K562 (cell line): Measurements from ENCODE around the gene CEMIP. TPM values are rescaled to one million over a fixed set of nuclear protein-coding genes. Genes with fewer than 3 reads are reported as not detected.

Source experiments
- ATAC-seq: fragments of 200-7000 bp; cut with Tn5 transposase; 3 replicates; pipeline ENCODE4 v1.9.1; 2020; ENCODE audit warnings: moderate library complexity
- BruUV-seq: library from RNA; stranded (reverse); fragments of 400-500 nt; replicated peaks from 2 replicates; lab custom pipeline; 2021; lab: Mats Ljungman, UMichigan
- CTCF ChIA-PET: fragments of 300-600 bp; formaldehyde crosslinking; extraction: SDS; loops from one replicate; lab custom pipeline; 2021; ENCODE audit warnings: low intra/inter-chr PET ratio; lab: Yijun Ruan, JAX
- POLR2A ChIA-PET: fragments of 300-600, 350-650 bp; sonication (Branson Sonifier 250); formaldehyde crosslinking; extraction: SDS; loops from one replicate; lab custom pipeline; 2021; ENCODE audit warnings: antibody characterized with exemption, inconsistent platforms; lab: Yijun Ruan, JAX
- DNase-seq, 4 experiments: peaks; one replicate each; pipeline versions ENCODE4 v3.0.0 to v3.0.0-alpha.2; 2011 to 2018; ENCODE audit warnings: low spot score in 3 of 4, mixed read lengths in 3 of 4; ENCODE audit errors: extremely low read depth in 1 of 4
- FAIRE-seq: peaks from 2 replicates; lab custom pipeline; 2011; peaks lifted over from hg19 to GRCh38; lab: Jason Lieb, UNC
- H2AFZ ChIP-seq: 2 replicates; pipeline ENCODE4 v1.6.0; 2011; ENCODE audit warnings: low read depth, low read length, control low read depth, inconsistent platforms
- H3K27ac ChIP-seq: fragments of 200-600 bp; 3 replicates; pipeline ENCODE4 v1.8.0; 2011; ENCODE audit warnings: low read depth, mild to moderate bottlenecking, control low read depth, inconsistent platforms, low read length, moderate library complexity, mixed read lengths; ENCODE audit errors: extremely low read depth
- H3K27me3 ChIP-seq, 2 experiments: fragments of 300-600 bp in 1 of 2; 2 replicates in 1 of 2; 3 replicates in 1 of 2; pipeline versions ENCODE4 v1.6.0 to v1.8.0; 2011; ENCODE audit warnings: inconsistent platforms in 2 of 2, low read length in 2 of 2, mild to moderate bottlenecking in 1 of 2, mixed read lengths in 1 of 2, moderate library complexity in 1 of 2; ENCODE audit not compliant: control insufficient read depth in 2 of 2, insufficient read depth in 2 of 2
- H3K36me3 ChIP-seq: fragments of 300-600 bp; 3 replicates; pipeline ENCODE4 v1.8.0; 2011; ENCODE audit warnings: mild to moderate bottlenecking, low read length, inconsistent platforms; ENCODE audit not compliant: control insufficient read depth, insufficient read depth
- H3K4me1 ChIP-seq, 2 experiments: fragments of 200-600 bp in 1 of 2; replicated peaks in 1 of 2; 2 replicates in 1 of 2; 3 replicates in 1 of 2; pipeline versions ENCODE4 v1.5.1 to v1.8.0; 2011; ENCODE audit warnings: inconsistent platforms in 2 of 2, low read length in 2 of 2, mild to moderate bottlenecking in 1 of 2, mixed read lengths in 1 of 2, moderate library complexity in 1 of 2; ENCODE audit not compliant: control insufficient read depth in 2 of 2, insufficient read depth in 2 of 2
- H3K4me2 ChIP-seq: 2 replicates; pipeline ENCODE4 v1.6.1; 2011; ENCODE audit warnings: low read length, control low read depth, inconsistent platforms, mixed read lengths; ENCODE audit not compliant: insufficient read depth
- H3K4me3 ChIP-seq: fragments of 200-600 bp; sonication (generic), shearing (Covaris generic); 2 replicates; pipeline ENCODE4 v1.5.1; 2016; ENCODE audit warnings: control low read depth, inconsistent platforms
- H3K79me2 ChIP-seq: fragments of 200-600 bp; 3 replicates; pipeline ENCODE4 v1.8.0; 2011; ENCODE audit warnings: low read length, inconsistent platforms; ENCODE audit not compliant: control insufficient read depth, insufficient read depth
- H3K9ac ChIP-seq, 2 experiments: 2 replicates each; pipeline versions ENCODE4 v1.6.0 to v1.6.1; 2011; ENCODE audit warnings: low read depth in 2 of 2, low read length in 2 of 2, control low read depth in 1 of 2, inconsistent platforms in 1 of 2, mild to moderate bottlenecking in 1 of 2, mixed read lengths in 1 of 2; ENCODE audit not compliant: insufficient read depth in 1 of 2
- H3K9me1 ChIP-seq: one replicate; pipeline ENCODE4 v1.6.0; 2011; ENCODE audit warnings: inconsistent platforms, mild to moderate bottlenecking, low read length, moderate library complexity; ENCODE audit not compliant: control insufficient read depth, insufficient read depth
- H3K9me3 ChIP-seq: replicated peaks from 2 replicates; pipeline ENCODE4 v1.5.1; 2011; ENCODE audit warnings: low read depth, low read length, inconsistent platforms; ENCODE audit not compliant: control insufficient read depth, insufficient read depth
- H4K20me1 ChIP-seq: replicated peaks from 2 replicates; pipeline ENCODE4 v1.6.1; 2011; ENCODE audit warnings: low read length, inconsistent platforms, mixed read lengths; ENCODE audit not compliant: control insufficient read depth, insufficient read depth
- ESRRB ChIP-seq: fragments of 250-450 bp; sonication (Bioruptor Pico); IDR thresholded peaks from 2 replicates; pipeline ENCODE4 v1.5.0; 2020; ENCODE audit warnings: mild to moderate bottlenecking, moderate library complexity, borderline replicate concordance
- LARP7 ChIP-seq: fragments of 450-650 bp; IDR thresholded peaks from 2 replicates; pipeline ENCODE4 v1.6.1; 2016
- MAFG ChIP-seq: fragments of 450-650 bp; conservative IDR thresholded peaks from 2 replicates; pipeline ENCODE4 v1.6.1; 2016; ENCODE audit warnings: missing genetic modification characterization, missing compliant biosample characterization
- PHF21A ChIP-seq: fragments of 450-650 bp; IDR thresholded peaks from 2 replicates; pipeline ENCODE4 v1.6.1; 2017; ENCODE audit warnings: low read depth, borderline replicate concordance
- SIN3B ChIP-seq: fragments of 450-650 bp; IDR thresholded peaks from 2 replicates; pipeline ENCODE4 v1.6.1; 2017; ENCODE audit warnings: low read depth, mild to moderate bottlenecking, moderate library complexity
- TCFL5 ChIP-seq: fragments of 250-450 bp; sonication (Bioruptor Pico); conservative IDR thresholded peaks from 2 replicates; pipeline ENCODE4 v1.6.1; 2021; ENCODE audit warnings: mild to moderate bottlenecking, moderate library complexity, matching md5 sums
- ZFX ChIP-seq: sonication (generic); formaldehyde crosslinking; IDR thresholded peaks from 2 replicates; pipeline ENCODE4 v1.8.0; 2022; ENCODE audit warnings: mild to moderate bottlenecking, missing genetic modification reagents, moderate library complexity
- ZNF165 ChIP-seq: fragments of 250-450 bp; sonication (Bioruptor Pico); IDR thresholded peaks from 2 replicates; pipeline ENCODE4 v1.4.0; 2020; ENCODE audit warnings: borderline replicate concordance
- ZNF316 ChIP-seq: fragments of 450-650 bp; IDR thresholded peaks from 2 replicates; pipeline ENCODE4 v1.6.1; 2016
- ZNF41 ChIP-seq: fragments of 250-450 bp; sonication (Bioruptor Pico); conservative IDR thresholded peaks from 2 replicates; pipeline ENCODE4 v1.4.0; 2020; ENCODE audit warnings: mild to moderate bottlenecking
- ZNF77 ChIP-seq: fragments of 250-450 bp; sonication (Bioruptor Pico); IDR thresholded peaks from 2 replicates; pipeline ENCODE4 v1.5.0; 2020
- WGBS: fragments of 100-300 bp; shearing (Covaris generic); methylation state at CpG from one replicate; pipeline ENCODE4 v1.1.6; 2016; ENCODE audit warnings: low coverage, mixed read lengths; ENCODE audit not compliant: insufficient coverage; ENCODE audit errors: missing lambda C conversion rate; 5-methylcytosine and 5-hydroxymethylcytosine counted together
- in situ Hi-C: fragments of 300-500 bp; cut with MboI; formaldehyde crosslinking; loops from 4 replicates; pipeline ENCODE4 v1.15.0; 2018; ENCODE audit warnings: inconsistent platforms, mixed read lengths
- intact Hi-C: fragments of 100-400 bp; cut with micrococcal nuclease; formaldehyde crosslinking; loops from 2 replicates; pipeline ENCODE4 v1.14.2; 2022
- polyA plus RNA-seq, 8 experiments: library from polyadenylated mRNA; depleted of rRNA in 4 of 8; stranded (reverse) in 5 of 8; unstranded in 3 of 8; fragments of >200 nt; fragmentation: Nextera tagmentation in 2 of 8; fragmentation: Illumina TruSeq in 1 of 8; extraction: Ambion mirVana in 2 of 8; extraction: Trizol in 1 of 8; gene quantifications; 2 replicates each; pipeline versions ENCODE4 v1.2.1 to v1.2.3, GENCODE V29; 2011 to 2014; ENCODE audit warnings: inconsistent platforms in 1 of 8, missing spikeins in 1 of 8
- total RNA-seq, 7 experiments: library from RNA; depleted of rRNA in 6 of 7; stranded (reverse); fragments of >200 nt in 6 of 7; fragmentation: Illumina TruSeq in 2 of 7; extraction: Trizol in 2 of 7; gene quantifications; 2 replicates each; pipeline versions ENCODE4 v1.2.1 to v1.2.3, GENCODE V29; 2011 to 2021; ENCODE audit warnings: low replicate concordance in 1 of 7

Gene CEMIP
- total and polyA plus RNA-seq, 9 of the 15 experiments (the other 6 are each of a cell fraction or from before 2014, with no cell fraction given), result 0.33 TPM; not detected in 8

DNA sequence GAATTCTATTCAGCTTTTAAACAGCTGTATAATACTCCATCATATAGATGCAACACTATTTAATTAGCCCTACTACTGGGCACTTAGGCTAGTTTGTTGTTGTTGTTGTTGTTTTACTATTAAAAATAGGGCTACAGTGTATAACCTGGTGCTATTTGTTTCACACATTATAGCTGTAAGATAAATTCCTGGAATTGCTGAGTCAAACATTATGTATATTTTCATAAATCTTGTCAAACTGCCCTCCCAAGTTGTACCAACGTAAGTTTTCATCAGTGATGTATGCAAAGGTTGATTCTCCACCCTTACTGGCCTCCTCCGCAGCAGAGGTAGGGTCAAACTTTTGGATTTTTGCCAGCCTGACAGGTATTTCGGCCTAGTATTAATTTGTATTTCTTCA, 3.8 kb upstream of the CEMIP start:
- no peaks in the 10 kb centered on the region for H3K79me2 ChIP-seq
- H3K36me3 ChIP-seq, result no peaks in the 10 kb centered on the region
- H3K9me1 ChIP-seq, result no peaks in the 10 kb centered on the region
- H3K27ac ChIP-seq, result no peak overlapping the region
- in situ Hi-C loops, result loop anchor here (5.0 kb wide), 1 partner anchor 318 kb away; no protein-coding TSS in a partner anchor
- ChIA-PET CTCF (interaction anchor here (1.1 to 2.0 kb wide), 3 partner anchors 208 to 490 kb away, joined by 4 to 11 read pairs (median 5); no protein-coding TSS in a partner anchor), POLR2A (no interaction called here)
- H4K20me1 ChIP-seq, result peaks cover 9% of the 10 kb centered on the region
- FAIRE-seq (no peak), ATAC-seq (no peak), DNase-seq (no peak)
- H3K27me3 ChIP-seq, result peaks cover 15 to 28% of the 10 kb centered on the region in 2 experiments; a peak in 4 of 5 replicates
- H3K9me3 ChIP-seq, result no peaks in the 10 kb centered on the region
- peaks cover 0 to 14% of the 10 kb centered on the region in 2 experiments; a peak in 2 of 5 replicates for H3K4me1 ChIP-seq
- H3K4me2 ChIP-seq, result no peak overlapping the region
- no peak overlapping the region for H3K9ac ChIP-seq
- no peak overlapping the region for H3K4me3 ChIP-seq
- no peak overlapping the region for H2AFZ ChIP-seq
- BruUV-seq, result no TSS peak
- TF ChIP-seq MAFG (tag) (0 out of 2 replicates have a peak, but pooled peaks have one; percentile 13), ZNF165 (CRISPR knock-in tag) (no peak), SIN3B (no peak), ZNF316 (peak; percentile 51), ZFX (CRISPR knock-in tag) (no peak), ZNF77 (CRISPR knock-in tag) (no peak), PHF21A (no peak), ZNF41 (CRISPR knock-in tag) (no peak), TCFL5 (CRISPR knock-in tag) (no peak), ESRRB (CRISPR knock-in tag) (no peak), LARP7 (no peak)
- TF ChIP-seq, all 486 proteins: peak for 2
- intact Hi-C loops, result no loop called here
- 7% methylated on average over 3 of the region's 3 CpGs for WGBS
